Heart right ventricle (tissue), 16 donors: ENCODE results near the gene FCSK. TPM values are rescaled to one million over a fixed set of nuclear protein-coding genes. Genes with fewer than 3 reads are reported as not detected.
A peak's percentile ranks its signal among the peaks of the same experiment; 100 is the strongest.

Source experiments
- ATAC-seq, 8 donors: fragments of 200-7000 bp; cut with Tn5 transposase; one replicate each; pipeline ENCODE4 v1.9.1; 2020; ENCODE audit warnings: mild to moderate bottlenecking in 8 of 8, moderate library complexity in 8 of 8, moderate number of reproducible peaks in 1 of 8
- DNase-seq, 2 donors: peaks; one replicate each; pipeline ENCODE4 v3.0.0-alpha.2; 2020
- H3K27ac ChIP-seq, 10 donors: fragments of 200-600 bp; sonication (generic) in 2 of 10; one replicate each; pipeline versions ENCODE4 v1.5.0 to v1.8.0; 2020 to 2022; ENCODE audit warnings: mild to moderate bottlenecking in 3 of 10
- H3K27me3 ChIP-seq, 7 donors: fragments of 200-600 bp; one replicate each; pipeline ENCODE4 v1.8.0; 2021 to 2022; ENCODE audit warnings: mild to moderate bottlenecking in 2 of 7
- H3K36me3 ChIP-seq, 9 donors: fragments of 200-600 bp; sonication (generic) in 1 of 9; one replicate each; pipeline versions ENCODE4 v1.5.0 to v1.8.0; 2020 to 2022; ENCODE audit warnings: mild to moderate bottlenecking in 2 of 9
- H3K4me1 ChIP-seq, 9 donors: fragments of 200-600 bp; sonication (generic) in 1 of 9; one replicate each; pipeline versions ENCODE4 v1.5.0 to v1.8.0; 2020 to 2022; ENCODE audit warnings: mild to moderate bottlenecking in 4 of 9
- H3K4me3 ChIP-seq, 10 donors: fragments of 200-600 bp; sonication (generic) in 2 of 10; one replicate each; pipeline versions ENCODE4 v1.5.0 to v1.8.0; 2020 to 2022; ENCODE audit warnings: mild to moderate bottlenecking in 7 of 10, moderate library complexity in 2 of 10
- H3K9me3 ChIP-seq, 11 donors: fragments of 200-600 bp in 10 of 11; sonication (generic) in 2 of 11; one replicate each; pipeline versions ENCODE4 v1.5.0 to v1.8.0; 2013 to 2022; ENCODE audit warnings: mild to moderate bottlenecking in 2 of 11, control low read depth in 1 of 11, moderate library complexity in 1 of 11
- WGBS, 2 donors: extraction: QIAGEN DNeasy Blood & Tissue Kit; methylation state at CpG; one replicate each; pipeline ENCODE4 v1.1.7; 2013; ENCODE audit warnings: inconsistent platforms in 1 of 2; 5-methylcytosine and 5-hydroxymethylcytosine counted together
- intact Hi-C, 10 donors: fragments of 100-400 bp; cut with DNase I; formaldehyde crosslinking; loops; one replicate each; pipeline versions ENCODE4 v1.11.1 to v1.14.2; 2022
- polyA plus RNA-seq, 2 donors: library from polyadenylated mRNA; stranded (reverse); fragments of 200-250 nt; gene quantifications; one replicate each; pipeline ENCODE4 v1.2.3, GENCODE V29; 2013
- total RNA-seq, 10 donors: library from RNA; stranded (reverse); fragmentation: NEBNext Ultra II Directional in 3 of 10; extraction: Animal tissue kit (Norgen Biotek cat#: 25700) in 3 of 10; gene quantifications; one replicate each; pipeline versions ENCODE4 v1.2.1 to v1.2.4, GENCODE V29; 2021 to 2023
- TF ChIP-seq, protein P1 (sequence below), 9 donors: fragments of 200-600 bp; sonication (generic) in 2 of 9; IDR thresholded peaks; one replicate each; pipeline versions ENCODE4 v1.5.0 to v1.8.0; 2021 to 2022; ENCODE audit warnings: antibody characterized with exemption in 9 of 9, mild to moderate bottlenecking in 5 of 9, moderate library complexity in 1 of 9
- donor health status: Arrhythmogenic right ventricular cardiomyopathy.
- donor health status: ischemic (EF 13 %, LVEDD 7.1; RV severe dilation, severe dysfunction).
- donor health status: healthy with polysubstance abuse.
- donor health status: DM: no; HTN: yes; CAD: no.
- donor health status: DM: no; HTN: no; CAD: no.
- donor health status: ischemic (EF 25% LVEDD 6.9; RV normal size, moderate dysfunction).
- donor health status: ischemic (EF 25% LVEDD 5.7; RV mildly dilated, moderate dysfunction).
- donor health status: healthy.
- donor health status: DM: yes; HTN: yes; CAD: no.
- donor health status: Ischemic cardiomyopathy.
- donor health status: ischemic (EF 35%, LVEDD 5.7; RV mildly dilated, moderate dysfunction).
- donor health status: nonischemic (EF 11% LVEDD 7.7; RV severe dilation, severe dysfunction).
- donor health status: DM: yes; HTN: yes; CAD: no.
- donor health status: PGD.
- donor health status: ischemic (EF 29% LVEDD 5.4; RV normal size, mild dysfunction).
- donor health status: nonischemic (EF 23%, LVEDD 6.1; RV moderate dilation, normal function).

The FCSK gene
- total and polyA plus RNA-seq, 12 donors: 6.3 to 15.4 (median 9.0) TPM

- H3K27me3 ChIP-seq: no peaks in the 10 kb centered on the region
- TF ChIP-seq, protein P1, sequence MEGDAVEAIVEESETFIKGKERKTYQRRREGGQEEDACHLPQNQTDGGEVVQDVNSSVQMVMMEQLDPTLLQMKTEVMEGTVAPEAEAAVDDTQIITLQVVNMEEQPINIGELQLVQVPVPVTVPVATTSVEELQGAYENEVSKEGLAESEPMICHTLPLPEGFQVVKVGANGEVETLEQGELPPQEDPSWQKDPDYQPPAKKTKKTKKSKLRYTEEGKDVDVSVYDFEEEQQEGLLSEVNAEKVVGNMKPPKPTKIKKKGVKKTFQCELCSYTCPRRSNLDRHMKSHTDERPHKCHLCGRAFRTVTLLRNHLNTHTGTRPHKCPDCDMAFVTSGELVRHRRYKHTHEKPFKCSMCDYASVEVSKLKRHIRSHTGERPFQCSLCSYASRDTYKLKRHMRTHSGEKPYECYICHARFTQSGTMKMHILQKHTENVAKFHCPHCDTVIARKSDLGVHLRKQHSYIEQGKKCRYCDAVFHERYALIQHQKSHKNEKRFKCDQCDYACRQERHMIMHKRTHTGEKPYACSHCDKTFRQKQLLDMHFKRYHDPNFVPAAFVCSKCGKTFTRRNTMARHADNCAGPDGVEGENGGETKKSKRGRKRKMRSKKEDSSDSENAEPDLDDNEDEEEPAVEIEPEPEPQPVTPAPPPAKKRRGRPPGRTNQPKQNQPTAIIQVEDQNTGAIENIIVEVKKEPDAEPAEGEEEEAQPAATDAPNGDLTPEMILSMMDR (IDR thresholded peaks at IDR 0.05): no peak
- H3K4me3 ChIP-seq: peak overlapping the region in 1 of 10 donors; percentile 24
- H3K4me1 ChIP-seq: peaks cover 52 to 97% (median 85%) of the 10 kb centered on the region in 9 donors
- WGBS, 2 donors: 72 to 73% methylated on average over 5 of the region's 5 CpGs
- peaks cover 0 to 13% (median 0%) of the 10 kb centered on the region in 9 donors for H3K36me3 ChIP-seq
- peak overlapping the region in 9 of 10 donors; percentile 60 to 97 (median 78) for H3K27ac ChIP-seq
- intact Hi-C loops: loop anchor here in 5 of 10 donors (2.0 to 5.0 kb wide), 3 partner anchors 38 to 49 kb away; no protein-coding TSS in a partner anchor
- no peak for ATAC-seq
- DNase-seq: no peak
- H3K9me3 ChIP-seq: no peaks in the 10 kb centered on the region
Observed at GRCh38 chr16:70429888-70430666, 24.3 kb upstream of the FCSK start.

GRCh38 chr16:70430667-70431536 lies 23.5 kb upstream of the FCSK start:
- Histone ChIP-seq H3K27me3 (no peaks in the 10 kb centered on the region), H3K4me3 (peak overlapping the region in 1 of 10 donors; percentile 24), H3K27ac (peak overlapping the region in 9 of 10 donors; percentile 60 to 97 (median 78)), H3K9me3 (no peaks in the 10 kb centered on the region), H3K36me3 (peaks cover 0 to 13% (median 0%) of the 10 kb centered on the region in 9 donors), H3K4me1 (peaks cover 52 to 100% (median 87%) of the 10 kb centered on the region in 9 donors)
- DNase-seq: peak in 1 of 2 donors; percentile 34
- no peak for ATAC-seq
- 57 to 65% methylated on average over 11 of the region's 11 CpGs for WGBS, 2 donors
- intact Hi-C loops: loop anchor here in 3 of 10 donors (5.0 kb wide), 2 partner anchors 39 to 49 kb away; no protein-coding TSS in a partner anchor
- TF ChIP-seq, protein P1 (IDR thresholded peaks at IDR 0.05): no peak

DNA sequence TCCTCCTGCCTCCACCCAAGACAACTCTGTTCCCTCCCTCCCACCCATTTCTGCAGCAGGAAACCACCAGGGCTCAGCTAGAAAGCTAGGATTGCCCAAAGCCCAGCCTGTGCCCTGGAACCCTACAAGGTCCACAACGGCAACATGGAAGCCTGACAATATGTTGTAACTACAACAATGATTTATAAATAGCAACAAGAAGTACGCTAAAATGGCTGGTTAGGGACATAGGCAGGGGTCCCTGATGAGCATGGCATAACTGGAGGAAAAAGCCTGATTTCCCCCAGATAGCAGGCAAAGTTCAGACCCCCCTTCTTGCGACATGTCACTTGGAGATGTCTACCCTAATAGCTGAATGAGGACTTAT lies 22.1 kb upstream of the FCSK start:
- Histone ChIP-seq H3K27ac (peak overlapping the region in 9 of 10 donors; percentile 28 to 97 (median 71)), H3K4me3 (no peak overlapping the region), H3K4me1 (peaks cover 55 to 100% (median 96%) of the 10 kb centered on the region in 9 donors), H3K36me3 (peaks cover 0 to 13% (median 0%) of the 10 kb centered on the region in 9 donors), H3K9me3 (no peaks in the 10 kb centered on the region), H3K27me3 (no peaks in the 10 kb centered on the region)
- ATAC-seq (no peak), DNase-seq (no peak)
- 30 to 38% methylated on average over 3 of the region's 3 CpGs for WGBS, 2 donors
- intact Hi-C loops: loop anchor here in 3 of 10 donors (5.0 kb wide), 2 partner anchors 40 to 50 kb away; no protein-coding TSS in a partner anchor
- TF ChIP-seq, protein P1 (IDR thresholded peaks at IDR 0.05): no peak
